Hindlimb muscle (tissue), 1 donor: ENCODE results near the gene ATP6V0C. TPM values are rescaled to one million over a fixed set of nuclear protein-coding genes. Genes with fewer than 3 reads are reported as not detected.
"Not testable (repeated sequence)": the region's sequence is repeated elsewhere in the genome, so short reads cannot be mapped to it uniquely, and the experiment has no call there.

Source experiments
- DNase-seq: peaks from one replicate; pipeline ENCODE4 v3.0.0-alpha.2; 2013
- polyA plus RNA-seq: library from polyadenylated mRNA; unstranded; fragments of 120-200 nt; gene quantifications from one replicate; pipeline ENCODE4 v1.2.1, GENCODE V29; 2013; ENCODE audit not compliant: insufficient read length

The ATP6V0C gene
- polyA plus RNA-seq, 1 donor: 129 TPM

- no peak for DNase-seq
Observed at GRCh38 chr16:2529961-2530628, 16.3 kb downstream of the ATP6V0C start.

GRCh38 chr16:2530629-2531318 lies 17.0 kb downstream of the ATP6V0C start:
- DNase-seq: no peak

GRCh38 chr16:2531371-2531695 lies 17.6 kb downstream of the ATP6V0C start, which contains the start of gene CEMP1:
Gene CEMP1, minus strand, starts transcription at chr16:2531408. Its CDS starts 335 bp downstream, at chr16:2531073.
- DNase-seq: no peak

- DNase-seq: peak; percentile 99
Observed at GRCh38 chr16:2531696-2532493, 18.1 kb downstream of the ATP6V0C start.

- peak; percentile 53 for DNase-seq
Observed at GRCh38 chr16:2532494-2533141, 18.9 kb downstream of the ATP6V0C start.

- DNase-seq: not testable (repeated sequence)
Observed at GRCh38 chr16:2533142-2533755, 19.5 kb downstream of the ATP6V0C start.

GRCh38 chr16:2533912-2534311 lies 20.2 kb downstream of the ATP6V0C start:
- no peak for DNase-seq

- DNase-seq: not testable (repeated sequence)
Observed at GRCh38 chr16:2534335-2534734, 20.6 kb downstream of the ATP6V0C start.

GRCh38 chr16:2535625-2536013 lies 21.9 kb downstream of the ATP6V0C start:
- no peak for DNase-seq

GRCh38 chr16:2537451-2538379 lies 24.0 kb downstream of the ATP6V0C start, which contains the start of gene PDPK1:
Gene PDPK1, plus strand, starts transcription at chr16:2538021. Its CDS starts 92 bp downstream, at chr16:2538113.
- DNase-seq: peak; percentile 96

- DNase-seq: not testable (repeated sequence)
Observed at GRCh38 chr16:2539192-2539844, 25.6 kb downstream of the ATP6V0C start.

- DNase-seq: not testable (repeated sequence)
Observed at GRCh38 chr16:2539845-2540458, 26.2 kb downstream of the ATP6V0C start.

GRCh38 chr16:2540912-2541311 lies 27.2 kb downstream of the ATP6V0C start:
- DNase-seq: not testable (repeated sequence)

GRCh38 chr16:2541409-2541808 lies 27.7 kb downstream of the ATP6V0C start:
- DNase-seq: not testable (repeated sequence)

GRCh38 chr16:2543771-2544170 lies 30.0 kb downstream of the ATP6V0C start:
- DNase-seq: not testable (repeated sequence)

- DNase-seq: not testable (repeated sequence)
Observed at GRCh38 chr16:2550283-2550878, 36.6 kb downstream of the ATP6V0C start.

GRCh38 chr16:2551420-2551889 lies 37.7 kb downstream of the ATP6V0C start:
- not testable (repeated sequence) for DNase-seq

GRCh38 chr16:2554709-2555425 lies 41.1 kb downstream of the ATP6V0C start:
- DNase-seq: not testable (repeated sequence)

GRCh38 chr16:2557150-2557549 lies 43.4 kb downstream of the ATP6V0C start:
- DNase-seq: not testable (repeated sequence)
